ENCODE results near the gene GUCY2C. TPM values are rescaled to one million over a fixed set of nuclear protein-coding genes. Genes with fewer than 3 reads are reported as not detected.
"Not testable (repeated sequence)": the region's sequence is repeated elsewhere in the genome, so short reads cannot be mapped to it uniquely, and the experiment has no call there.

The GUCY2C gene
- total RNA-seq = not detected in 2 replicates

DNA sequence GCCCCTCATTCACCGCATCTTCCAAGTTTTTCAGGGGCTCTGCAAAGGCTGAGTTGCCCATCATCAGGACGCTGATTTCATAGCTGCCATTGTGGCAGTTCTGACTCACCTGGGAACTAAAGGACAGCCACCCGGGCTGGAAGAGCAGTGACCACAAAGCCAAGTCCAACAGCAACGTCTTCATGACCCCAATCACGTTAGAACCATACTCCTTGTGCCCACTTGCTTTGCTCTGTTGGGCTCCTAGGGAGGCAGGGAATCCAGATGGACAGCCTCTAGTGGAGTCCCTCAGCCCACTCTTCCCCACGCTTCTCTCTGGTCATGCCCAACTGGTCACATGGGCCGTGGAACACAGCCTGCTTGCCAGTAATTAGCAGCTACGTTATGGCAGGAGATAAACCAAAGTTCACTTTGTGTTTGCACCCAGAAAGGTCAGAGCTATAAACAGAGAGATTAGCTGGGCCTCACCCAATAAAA is at the start of gene GUCY2C:
GUCY2C (minus strand) TSS at position 335 of the 477 bp plus-strand sequence; CDS start at position 184, 151 bp downstream.
- no peak for DNase-seq (ENCODE audit: insufficient read length, low spot score, missing footprints)
- no peaks in the 10 kb centered on the region for H3K27me3 ChIP-seq (ENCODE audit: insufficient read depth, low read length)
- TF ChIP-seq, protein P1, sequence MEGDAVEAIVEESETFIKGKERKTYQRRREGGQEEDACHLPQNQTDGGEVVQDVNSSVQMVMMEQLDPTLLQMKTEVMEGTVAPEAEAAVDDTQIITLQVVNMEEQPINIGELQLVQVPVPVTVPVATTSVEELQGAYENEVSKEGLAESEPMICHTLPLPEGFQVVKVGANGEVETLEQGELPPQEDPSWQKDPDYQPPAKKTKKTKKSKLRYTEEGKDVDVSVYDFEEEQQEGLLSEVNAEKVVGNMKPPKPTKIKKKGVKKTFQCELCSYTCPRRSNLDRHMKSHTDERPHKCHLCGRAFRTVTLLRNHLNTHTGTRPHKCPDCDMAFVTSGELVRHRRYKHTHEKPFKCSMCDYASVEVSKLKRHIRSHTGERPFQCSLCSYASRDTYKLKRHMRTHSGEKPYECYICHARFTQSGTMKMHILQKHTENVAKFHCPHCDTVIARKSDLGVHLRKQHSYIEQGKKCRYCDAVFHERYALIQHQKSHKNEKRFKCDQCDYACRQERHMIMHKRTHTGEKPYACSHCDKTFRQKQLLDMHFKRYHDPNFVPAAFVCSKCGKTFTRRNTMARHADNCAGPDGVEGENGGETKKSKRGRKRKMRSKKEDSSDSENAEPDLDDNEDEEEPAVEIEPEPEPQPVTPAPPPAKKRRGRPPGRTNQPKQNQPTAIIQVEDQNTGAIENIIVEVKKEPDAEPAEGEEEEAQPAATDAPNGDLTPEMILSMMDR (IDR thresholded peaks at IDR 0.05; ENCODE audit: extremely low read depth, low read depth, low read length) = no peak
- no peak within 1 kb of the TSS for H2AFZ ChIP-seq (ENCODE audit: low read length)
- H3K4me3 ChIP-seq (ENCODE audit: insufficient read depth, low read length) = no peak within 1 kb of the TSS
- no peaks in the 10 kb centered on the region for H3K79me2 ChIP-seq (ENCODE audit: insufficient read depth, low read length)
- H4K20me1 ChIP-seq (ENCODE audit: insufficient read depth, low read length) = no peaks in the 10 kb centered on the region
- no peak within 1 kb of the TSS for H3K27ac ChIP-seq (ENCODE audit: low read depth, low read length)
- no peaks in the 10 kb centered on the region for H3K36me3 ChIP-seq (ENCODE audit: insufficient read depth, low read length)
- H3K9me3 ChIP-seq (ENCODE audit: low read depth, low read length) = no peaks in the 10 kb centered on the region
- no peak within 1 kb of the TSS for H3K4me2 ChIP-seq (ENCODE audit: insufficient read depth, low read length)
- H3K4me1 ChIP-seq (ENCODE audit: insufficient read depth, low read length) = no peaks in the 10 kb centered on the region

DNA sequence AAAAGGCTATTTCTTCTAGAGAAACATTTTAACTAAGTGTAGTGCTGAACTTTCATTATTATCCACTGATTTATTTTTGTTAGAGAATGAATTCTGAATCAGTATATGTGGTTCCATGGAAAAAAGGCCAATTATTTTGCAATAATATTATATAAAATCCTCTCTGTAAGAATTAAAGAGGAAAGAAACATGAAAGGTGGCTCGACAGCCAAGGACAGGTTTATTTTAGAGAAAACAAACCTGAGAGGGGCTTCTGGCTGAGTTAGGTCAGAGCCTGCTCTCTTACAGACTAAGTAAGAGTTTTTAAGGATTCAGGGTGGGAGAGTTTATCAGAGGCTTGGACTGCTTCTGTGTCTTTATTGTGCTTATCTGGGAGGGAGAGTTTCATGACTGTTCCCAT is 46.7 kb upstream of the GUCY2C start:
- no peak overlapping the region for H3K27ac ChIP-seq (ENCODE audit: low read depth, low read length)
- no peak overlapping the region for H3K4me2 ChIP-seq (ENCODE audit: insufficient read depth, low read length)
- DNase-seq (ENCODE audit: insufficient read length, low spot score, missing footprints) = no peak
- no peaks in the 10 kb centered on the region for H3K79me2 ChIP-seq (ENCODE audit: insufficient read depth, low read length)
- no peaks in the 10 kb centered on the region for H4K20me1 ChIP-seq (ENCODE audit: insufficient read depth, low read length)
- no peaks in the 10 kb centered on the region for H3K36me3 ChIP-seq (ENCODE audit: insufficient read depth, low read length)
- H3K9me3 ChIP-seq (ENCODE audit: low read depth, low read length) = no peaks in the 10 kb centered on the region
- H3K4me1 ChIP-seq (ENCODE audit: insufficient read depth, low read length) = no peaks in the 10 kb centered on the region
- TF ChIP-seq, protein P1 (IDR thresholded peaks at IDR 0.05; ENCODE audit: extremely low read depth, low read depth, low read length) = no peak
- H3K4me3 ChIP-seq (ENCODE audit: insufficient read depth, low read length) = no peak overlapping the region
- no peak overlapping the region for H2AFZ ChIP-seq (ENCODE audit: low read length)
- H3K27me3 ChIP-seq (ENCODE audit: insufficient read depth, low read length) = no peaks in the 10 kb centered on the region

DNA sequence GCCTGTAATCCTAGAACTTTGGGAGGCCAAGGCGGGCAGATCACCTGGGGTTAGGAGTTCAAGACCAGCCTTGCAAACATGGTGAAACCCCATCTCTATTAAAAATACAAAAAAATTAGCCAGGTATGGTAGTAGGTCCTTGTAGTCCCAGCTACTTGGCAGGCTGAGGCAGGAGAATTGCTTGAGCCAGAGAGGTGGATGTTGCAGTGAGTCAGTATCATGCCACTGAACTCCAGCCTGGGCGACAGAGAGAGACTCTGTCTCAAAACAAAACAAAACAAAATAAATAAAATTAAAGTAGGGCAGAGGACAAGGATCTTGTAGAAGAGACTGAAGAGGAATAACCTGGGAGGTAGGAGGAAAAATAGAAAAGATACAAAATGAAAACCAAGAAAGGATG is 45.5 kb upstream of the GUCY2C start:
- Histone ChIP-seq H3K4me3 (ENCODE audit: insufficient read depth, low read length) (no peak overlapping the region), H3K27me3 (ENCODE audit: insufficient read depth, low read length) (no peaks in the 10 kb centered on the region), H3K4me1 (ENCODE audit: insufficient read depth, low read length) (no peaks in the 10 kb centered on the region), H3K4me2 (ENCODE audit: insufficient read depth, low read length) (no peak overlapping the region), H3K27ac (ENCODE audit: low read depth, low read length) (no peak overlapping the region), H4K20me1 (ENCODE audit: insufficient read depth, low read length) (no peaks in the 10 kb centered on the region), H3K36me3 (ENCODE audit: insufficient read depth, low read length) (no peaks in the 10 kb centered on the region), H3K79me2 (ENCODE audit: insufficient read depth, low read length) (no peaks in the 10 kb centered on the region), H3K9me3 (ENCODE audit: low read depth, low read length) (no peaks in the 10 kb centered on the region), H2AFZ (ENCODE audit: low read length) (no peak overlapping the region)
- TF ChIP-seq, protein P1 (IDR thresholded peaks at IDR 0.05; ENCODE audit: extremely low read depth, low read depth, low read length) = no peak
- no peak for DNase-seq (ENCODE audit: insufficient read length, low spot score, missing footprints)

DNA sequence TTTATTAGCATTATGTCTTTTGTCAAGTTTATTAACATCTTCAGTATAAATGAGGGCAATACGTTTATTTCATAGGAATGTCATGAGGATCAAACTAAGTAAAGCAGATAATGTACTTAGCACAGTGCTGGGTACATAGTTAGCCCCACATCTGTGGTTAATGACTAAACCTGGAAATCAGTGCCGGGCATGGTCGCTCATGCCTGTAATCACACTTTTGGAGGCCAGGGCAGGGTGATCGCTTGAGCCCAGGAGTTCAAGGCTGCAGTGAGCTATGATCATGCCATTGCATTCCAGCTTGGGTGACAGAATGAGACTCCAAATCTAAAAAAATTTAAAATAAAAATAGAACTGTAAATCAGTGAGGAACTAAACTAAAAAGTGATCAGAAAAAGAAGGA is 44.8 kb upstream of the GUCY2C start:
- Histone ChIP-seq H3K27me3 (ENCODE audit: insufficient read depth, low read length) (no peaks in the 10 kb centered on the region), H3K36me3 (ENCODE audit: insufficient read depth, low read length) (no peaks in the 10 kb centered on the region), H3K4me1 (ENCODE audit: insufficient read depth, low read length) (no peaks in the 10 kb centered on the region), H3K4me3 (ENCODE audit: insufficient read depth, low read length) (no peak overlapping the region), H3K27ac (ENCODE audit: low read depth, low read length) (no peak overlapping the region), H3K9me3 (ENCODE audit: low read depth, low read length) (no peaks in the 10 kb centered on the region), H4K20me1 (ENCODE audit: insufficient read depth, low read length) (no peaks in the 10 kb centered on the region), H2AFZ (ENCODE audit: low read length) (no peak overlapping the region), H3K79me2 (ENCODE audit: insufficient read depth, low read length) (no peaks in the 10 kb centered on the region), H3K4me2 (ENCODE audit: insufficient read depth, low read length) (no peak overlapping the region)
- TF ChIP-seq, protein P1 (IDR thresholded peaks at IDR 0.05; ENCODE audit: extremely low read depth, low read depth, low read length) = no peak
- no peak for DNase-seq (ENCODE audit: insufficient read length, low spot score, missing footprints)

DNA sequence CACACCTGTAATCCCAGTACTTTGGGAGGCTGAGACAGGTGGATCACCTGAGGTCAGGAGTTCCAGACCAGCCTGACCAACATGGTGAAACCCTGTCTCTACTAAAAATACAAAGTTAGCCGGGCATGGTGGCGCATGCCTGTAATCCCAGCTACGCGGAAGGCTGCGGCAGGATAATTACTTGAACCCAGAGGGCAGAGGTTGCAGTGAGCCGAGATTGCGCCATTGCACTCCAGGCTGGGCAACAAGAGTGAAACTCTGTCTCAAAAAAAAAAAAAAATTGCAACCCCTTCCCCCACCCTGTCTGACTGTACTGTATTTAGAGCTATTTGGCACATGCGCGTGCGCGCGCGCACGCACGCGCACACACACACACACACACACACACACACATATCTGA is 40.0 kb upstream of the GUCY2C start:
- H3K36me3 ChIP-seq (ENCODE audit: insufficient read depth, low read length); H3K9me3 ChIP-seq (ENCODE audit: low read depth, low read length); DNase-seq (ENCODE audit: insufficient read length, low spot score, missing footprints); H3K79me2 ChIP-seq (ENCODE audit: insufficient read depth, low read length); H2AFZ ChIP-seq (ENCODE audit: low read length); H3K4me1 ChIP-seq (ENCODE audit: insufficient read depth, low read length); H3K27me3 ChIP-seq (ENCODE audit: insufficient read depth, low read length); H4K20me1 ChIP-seq (ENCODE audit: insufficient read depth, low read length); H3K4me3 ChIP-seq (ENCODE audit: insufficient read depth, low read length); H3K27ac ChIP-seq (ENCODE audit: low read depth, low read length); H3K4me2 ChIP-seq (ENCODE audit: insufficient read depth, low read length): not testable (repeated sequence)
